Islet precursor cell (in vitro differentiated cells): ENCODE data around the gene TMEM247.
"Not testable (repeated sequence)": the region's sequence is repeated elsewhere in the genome, so short reads cannot be mapped to it uniquely, and the experiment has no call there.

Experiments
- DNase-seq: peaks from one replicate; pipeline ENCODE4 v3.0.0-alpha.2; 2018

Gene TMEM247

DNA sequence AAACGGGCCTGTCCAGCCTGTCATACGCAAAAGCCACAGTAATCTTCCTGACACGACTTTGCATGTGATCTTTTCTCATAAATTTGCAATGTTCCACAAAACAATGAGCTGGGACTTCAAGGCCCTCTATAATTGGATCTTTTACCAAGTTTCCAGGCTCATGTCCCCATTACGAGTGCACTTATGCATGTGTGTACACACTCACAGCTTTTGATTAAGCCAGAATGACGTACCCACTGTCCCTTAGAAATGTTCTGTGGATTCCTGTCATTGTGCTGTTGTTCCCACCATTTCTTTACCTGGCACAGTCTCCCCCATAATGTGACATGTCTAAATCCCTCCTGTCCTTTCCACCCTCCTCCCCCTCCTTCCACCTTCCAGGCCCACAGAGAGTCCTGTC is 19.7 kb upstream of the TMEM247 start:
- no peak for DNase-seq

DNA sequence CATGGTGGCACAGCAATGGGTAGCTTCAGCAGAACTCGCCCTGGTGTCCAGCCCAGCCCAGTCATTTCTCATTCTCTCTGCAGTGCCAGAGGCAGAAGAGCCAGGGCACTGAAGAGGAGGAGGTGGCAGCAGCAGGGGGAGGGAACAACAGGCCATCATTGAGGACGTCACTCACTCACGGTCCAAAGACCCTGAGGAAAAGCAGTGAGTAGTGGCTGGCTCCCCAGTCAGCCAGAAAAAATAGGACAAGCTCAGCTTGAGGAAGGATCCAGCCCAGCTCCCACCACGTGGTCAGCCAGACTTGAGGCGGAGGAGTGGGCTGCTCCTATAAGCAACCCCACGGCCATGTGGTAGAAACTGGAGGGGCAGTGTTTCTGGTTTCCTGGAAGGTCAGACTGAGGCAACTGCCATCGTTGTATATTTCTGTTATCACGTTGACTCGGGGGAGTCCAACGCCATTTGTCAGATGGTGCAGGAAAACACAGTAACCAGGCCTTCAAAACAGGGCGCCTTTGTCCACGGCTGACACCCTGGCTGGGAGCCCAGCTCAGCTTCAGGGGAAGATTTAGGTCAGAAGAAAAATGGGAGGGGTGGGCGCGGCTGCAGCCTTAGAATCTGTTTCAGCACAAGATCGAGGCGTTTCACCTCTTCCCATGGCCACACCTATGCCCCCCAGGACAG is 19.0 kb upstream of the TMEM247 start:
- peak; percentile 45 for DNase-seq

DNA sequence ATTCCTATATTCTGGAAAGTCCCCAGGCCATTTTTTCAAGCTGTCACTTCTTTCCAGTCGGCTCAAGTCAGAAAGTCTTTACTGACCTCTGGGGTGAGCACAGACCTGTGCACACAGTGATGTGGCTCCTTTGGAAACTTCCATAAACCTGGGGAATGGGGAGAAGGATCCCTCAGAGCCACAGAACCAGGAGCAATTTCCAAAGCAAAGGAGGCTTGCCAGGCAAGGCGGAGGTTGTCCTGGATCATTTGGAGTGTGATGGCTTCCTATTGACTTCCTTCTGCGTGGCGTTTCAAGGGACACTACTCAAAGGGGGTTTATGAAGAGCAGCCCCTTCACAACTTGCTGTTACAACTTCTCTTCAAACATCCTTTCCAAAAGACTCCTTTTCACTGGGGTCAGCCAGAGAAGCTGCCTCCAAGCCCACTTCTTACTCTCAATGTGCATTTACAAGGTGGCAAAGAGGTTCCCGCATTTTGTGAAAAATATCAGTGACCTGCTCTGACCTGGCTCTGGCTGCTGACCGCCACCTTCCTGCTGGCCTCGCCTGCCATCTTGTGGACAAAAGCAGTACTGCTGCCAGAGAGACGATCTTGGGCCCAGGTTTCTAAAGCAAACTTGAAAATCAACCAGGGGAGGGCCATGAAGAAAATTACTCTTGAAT is 18.2 kb upstream of the TMEM247 start:
- DNase-seq = peak; percentile 81

DNA sequence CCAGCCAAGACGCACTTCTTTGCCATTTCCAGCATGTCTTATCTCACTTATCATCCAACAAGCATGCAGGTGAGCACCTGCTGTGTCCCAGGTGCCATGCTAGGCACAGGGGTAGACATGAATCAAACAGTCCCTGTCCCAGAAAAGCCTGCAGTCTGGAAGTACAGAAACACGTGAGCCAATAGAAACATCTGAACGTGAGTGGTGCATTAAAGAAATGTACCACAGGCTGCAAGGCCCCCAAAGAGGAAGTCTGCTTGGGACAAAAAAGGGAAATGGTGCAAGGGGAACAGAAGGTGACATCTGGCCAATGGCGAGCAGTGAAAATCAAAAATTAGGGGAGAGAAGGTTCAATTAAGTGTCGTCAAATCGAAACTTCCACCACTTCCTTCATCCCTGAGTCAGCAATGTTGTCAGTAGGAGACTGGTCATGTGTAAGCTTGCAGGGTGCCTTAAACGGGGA is 17.6 kb upstream of the TMEM247 start:
- no peak for DNase-seq

DNA sequence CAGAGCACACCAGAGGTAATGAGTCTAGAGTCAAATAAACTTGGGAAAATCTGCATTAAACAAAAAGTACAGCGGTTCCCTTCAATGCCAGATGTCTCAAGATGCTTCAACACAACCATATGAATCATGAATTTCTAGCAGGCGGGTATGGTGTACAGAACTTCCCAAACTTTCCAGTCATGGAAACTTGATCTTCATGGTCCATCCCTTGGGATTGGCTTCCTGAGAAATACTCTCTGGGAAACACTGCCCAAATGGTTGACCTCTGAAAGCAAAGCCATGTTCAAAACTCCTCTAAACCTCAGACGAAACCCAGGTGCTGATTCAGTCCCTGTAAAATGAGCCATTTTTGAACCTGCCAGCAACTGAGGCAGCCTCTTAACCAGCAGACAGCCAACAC is 16.4 kb upstream of the TMEM247 start:
- no peak for DNase-seq

DNA sequence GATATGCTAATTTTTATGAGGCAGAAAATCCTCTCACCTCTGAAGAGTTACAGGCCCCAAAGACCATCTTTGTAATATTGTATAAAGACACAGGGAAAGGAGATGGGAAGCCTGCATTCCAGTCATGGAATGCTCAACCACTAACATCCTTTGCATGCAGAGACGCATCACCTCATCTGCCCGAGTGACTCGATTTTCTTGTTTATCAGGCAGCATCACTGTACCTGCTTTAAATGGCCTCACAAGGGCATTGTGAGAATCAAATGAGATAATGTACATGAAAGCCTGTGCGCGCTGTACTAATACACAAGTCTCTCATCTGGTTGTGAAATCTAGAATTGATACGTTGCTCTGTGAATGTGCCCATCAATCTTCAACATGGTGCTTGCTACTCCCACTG is 10.2 kb upstream of the TMEM247 start:
- peak; percentile 69 for DNase-seq

DNA sequence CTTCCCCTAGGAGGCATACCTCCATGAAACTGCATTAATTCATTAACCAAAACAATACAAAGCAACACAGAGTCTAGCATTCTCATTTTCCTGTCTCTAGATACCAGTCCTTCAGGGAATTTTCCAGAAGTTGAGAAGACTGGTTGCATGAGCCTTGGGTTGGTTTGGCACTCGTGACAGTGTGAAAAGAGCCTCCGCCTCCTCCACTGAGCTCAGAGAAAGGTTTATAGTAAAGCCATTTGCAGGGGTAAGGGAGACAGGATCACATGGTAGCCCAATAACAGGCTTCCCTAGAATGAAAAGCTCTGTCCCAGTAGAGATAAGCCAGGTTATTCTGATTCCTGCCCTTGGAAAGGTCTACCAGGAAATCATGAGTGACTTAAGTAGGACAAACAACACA is 9.7 kb upstream of the TMEM247 start:
- peak; percentile 23 for DNase-seq

DNA sequence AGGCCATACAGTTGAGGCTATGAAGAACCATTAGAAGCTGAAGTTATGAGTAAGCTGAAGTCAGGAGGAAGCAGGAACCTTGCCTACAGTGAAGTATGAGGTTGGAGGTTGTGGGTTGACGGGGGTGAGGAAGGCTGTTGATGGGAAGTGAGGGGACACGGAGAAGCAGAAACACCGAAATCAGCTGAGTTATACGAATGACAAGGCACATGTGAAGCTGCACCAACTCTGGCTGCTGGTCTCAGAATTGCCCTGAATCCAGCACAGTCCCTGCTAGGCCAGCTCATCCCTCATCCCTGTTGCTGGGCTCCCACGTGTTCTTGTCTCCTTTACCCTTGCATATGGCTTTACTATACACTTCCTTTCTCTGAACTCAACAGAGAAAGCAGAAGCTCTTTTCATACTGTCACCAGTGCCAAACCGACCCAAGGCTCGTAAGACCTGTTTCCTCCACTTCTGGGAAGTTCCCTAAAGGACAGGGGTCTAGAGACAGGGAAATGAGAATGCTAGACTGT is 9.2 kb upstream of the TMEM247 start:
- DNase-seq = peak; percentile 31

DNA sequence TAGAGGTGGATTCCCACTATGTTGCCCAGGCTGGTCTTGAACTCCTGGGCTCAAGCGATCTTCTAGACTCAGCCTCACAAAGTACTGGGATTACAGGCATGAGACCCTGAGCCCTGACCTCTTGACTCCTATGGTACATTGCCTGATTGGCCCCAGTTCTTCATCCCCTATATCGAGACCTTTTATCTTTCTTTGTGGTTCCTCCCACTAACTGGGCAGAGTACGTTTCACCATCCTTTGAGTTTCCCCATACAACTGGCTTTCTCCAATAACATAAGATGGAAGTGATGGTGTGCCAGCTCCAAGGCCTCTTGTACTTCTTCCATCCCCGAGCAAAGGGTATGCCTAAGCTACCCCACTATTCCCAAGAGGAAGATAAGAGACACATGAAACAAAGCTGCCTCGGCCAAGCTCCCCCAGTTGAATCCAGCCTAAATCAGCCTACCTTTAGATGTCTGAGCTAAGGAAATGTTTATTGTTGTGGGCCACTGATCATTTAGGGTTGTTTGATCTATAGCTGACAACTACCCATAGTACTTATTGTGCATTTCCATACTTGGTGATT is 8.3 kb upstream of the TMEM247 start:
- peak; percentile 22 for DNase-seq

DNA sequence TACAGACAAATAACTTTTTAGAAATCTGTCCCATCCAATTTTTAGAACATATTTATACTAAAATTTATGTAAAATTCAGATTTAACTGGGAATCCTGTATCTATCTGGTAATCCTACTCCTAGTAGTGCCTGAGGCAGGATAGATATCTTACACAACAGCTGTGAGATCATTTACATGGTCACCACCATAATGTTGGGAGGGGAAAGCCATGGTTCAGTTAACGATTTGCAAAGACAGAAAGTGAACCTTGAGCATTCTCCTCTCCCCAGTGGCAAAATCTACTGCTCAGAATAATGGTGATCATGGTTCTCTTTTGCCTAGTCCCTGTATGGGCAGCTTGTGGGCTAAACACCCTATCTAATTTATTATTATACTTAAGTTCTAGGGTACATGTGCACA is 7.7 kb upstream of the TMEM247 start:
- DNase-seq = no peak

DNA sequence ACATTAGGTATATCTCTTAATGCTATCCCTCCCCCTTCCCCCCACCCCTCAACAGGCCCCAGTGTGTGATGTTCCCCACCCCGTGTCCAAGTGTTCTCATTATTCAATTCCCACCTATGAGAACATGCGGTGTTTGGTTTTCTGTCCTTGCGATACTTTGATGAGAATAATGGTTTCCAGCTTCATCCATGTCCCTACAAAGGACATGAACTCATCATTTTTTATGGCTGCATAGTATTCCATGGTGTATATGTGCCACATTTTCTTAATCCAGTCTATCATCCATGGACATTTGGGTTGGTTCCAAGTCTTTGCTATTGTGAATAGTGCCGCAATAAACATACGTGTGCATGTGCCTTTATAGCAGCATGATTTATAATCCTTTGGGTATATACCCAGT is 7.2 kb upstream of the TMEM247 start:
- DNase-seq = not testable (repeated sequence)

DNA sequence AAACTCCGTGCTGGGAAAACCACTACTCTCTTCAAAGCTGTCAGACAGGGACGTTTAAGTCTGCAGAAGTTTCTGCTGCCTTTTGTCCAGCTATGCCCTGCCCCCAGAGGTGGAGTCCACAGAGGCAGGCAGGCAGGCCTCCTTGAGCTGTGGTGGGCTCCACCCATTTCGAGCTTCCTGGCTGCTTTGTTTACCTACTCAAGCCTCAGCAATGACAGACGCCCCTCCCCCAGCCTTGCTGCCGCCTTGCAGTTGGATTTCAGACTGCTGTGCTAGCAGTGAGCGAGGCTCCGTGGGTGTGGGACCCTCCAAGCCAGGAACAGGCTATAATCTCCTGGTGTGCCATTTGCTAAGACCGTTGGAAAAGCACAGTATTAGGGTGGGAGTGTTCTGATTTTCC is 1.9 kb upstream of the TMEM247 start:
- DNase-seq = not testable (repeated sequence)

DNA sequence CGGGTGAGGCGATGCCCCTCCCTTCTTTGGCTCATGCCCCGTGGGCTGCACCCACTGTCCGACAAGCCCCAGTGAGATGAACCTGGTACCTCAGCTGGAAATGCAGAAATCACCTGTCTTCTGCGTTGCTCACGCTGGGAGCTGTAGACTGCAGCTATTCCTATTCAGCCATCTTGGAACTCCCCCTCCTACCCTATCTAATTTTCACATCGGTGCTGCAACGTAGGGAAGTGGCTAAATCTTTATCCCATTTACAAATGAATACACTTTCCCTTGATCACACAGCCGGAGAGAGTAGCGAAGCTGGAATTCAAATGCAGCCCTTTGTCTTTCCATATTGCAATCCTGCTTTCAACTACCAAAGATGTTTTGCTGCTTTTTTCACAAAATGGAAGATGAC is 1.4 kb upstream of the TMEM247 start:
- DNase-seq = no peak

DNA sequence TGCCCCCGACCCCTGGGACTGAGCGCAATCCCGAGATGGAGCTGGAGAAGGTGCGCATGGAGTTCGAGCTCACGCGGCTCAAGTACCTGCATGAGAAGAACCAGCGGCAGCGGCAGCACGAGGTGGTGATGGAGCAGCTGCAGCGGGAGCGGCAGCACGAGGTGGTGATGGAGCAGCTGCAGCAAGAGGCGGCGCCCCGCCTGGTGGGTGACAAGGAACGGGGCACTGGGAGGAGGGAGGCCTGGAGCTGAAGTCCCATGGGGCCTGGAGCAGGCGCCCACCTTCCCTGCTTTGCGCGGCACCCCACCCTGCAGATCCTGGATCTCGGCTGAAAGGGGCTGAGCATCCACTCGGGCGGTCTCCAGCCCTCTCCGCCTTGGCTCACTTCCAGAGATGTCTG is 1.2 kb downstream of the TMEM247 start:
- no peak for DNase-seq

DNA sequence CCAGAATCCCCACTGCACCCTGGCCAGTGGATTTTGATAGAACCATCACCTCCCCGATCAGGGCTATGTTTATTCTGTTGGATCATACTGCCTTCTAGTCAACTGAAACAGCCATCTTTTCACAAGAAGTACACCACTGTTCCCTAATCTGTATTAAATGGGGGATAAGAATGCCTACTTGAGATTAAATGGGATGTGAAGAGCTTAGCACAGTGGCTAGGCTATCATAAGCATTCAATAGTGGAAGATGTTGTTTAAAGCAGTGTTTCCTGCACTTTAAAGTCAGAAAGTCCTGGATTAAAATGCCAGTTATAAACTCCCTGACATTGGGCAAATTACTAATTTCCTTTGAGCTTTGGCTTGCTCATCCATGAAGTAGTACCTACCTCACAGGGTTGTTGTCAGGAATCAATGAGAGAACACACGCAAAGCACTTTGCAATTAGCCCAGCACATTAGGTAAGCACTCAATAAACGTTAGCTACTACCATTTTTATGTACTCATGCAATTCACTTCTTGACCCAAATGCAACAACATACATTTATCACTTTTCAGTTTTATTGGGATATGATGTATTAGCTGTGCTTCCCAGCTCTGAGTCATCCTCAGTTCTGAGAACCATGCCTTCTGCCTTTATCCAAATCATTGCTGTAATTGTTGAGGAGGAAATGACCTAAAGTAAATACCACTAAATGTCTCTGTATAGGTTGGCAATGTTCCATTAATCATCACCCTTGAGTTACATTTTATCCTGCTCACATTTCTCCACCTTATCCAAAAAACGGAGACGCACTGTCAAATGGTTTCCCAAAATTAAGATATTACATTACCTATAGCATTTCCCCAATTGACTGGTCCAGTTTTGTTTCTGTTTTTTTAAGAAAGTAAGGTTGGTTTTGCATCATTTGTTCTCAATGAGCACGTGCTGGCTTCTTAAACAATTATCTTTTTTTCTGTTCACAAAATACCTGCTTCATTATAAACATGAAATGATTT is 2.1 kb downstream of the TMEM247 start:
- no peak for DNase-seq

DNA sequence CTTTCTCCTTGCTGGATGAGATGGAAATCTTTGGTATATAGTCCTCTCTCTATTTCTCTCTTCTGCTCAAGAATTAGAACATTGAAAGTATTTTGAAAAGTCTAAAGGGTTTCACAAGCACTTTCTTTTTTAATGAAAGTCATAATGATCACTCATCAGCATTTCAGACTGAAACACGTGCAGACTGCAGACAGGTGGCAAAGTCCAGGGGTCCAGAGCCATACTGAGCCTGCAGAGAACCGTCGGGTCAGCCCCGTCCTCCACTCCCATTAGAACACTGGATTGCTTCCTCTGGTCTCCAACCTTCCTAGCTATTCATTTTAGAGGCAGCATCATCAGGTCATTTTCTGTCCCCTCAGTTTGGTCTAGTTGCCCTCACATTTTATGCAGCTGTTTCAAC is 3.1 kb downstream of the TMEM247 start:
- DNase-seq = no peak

DNA sequence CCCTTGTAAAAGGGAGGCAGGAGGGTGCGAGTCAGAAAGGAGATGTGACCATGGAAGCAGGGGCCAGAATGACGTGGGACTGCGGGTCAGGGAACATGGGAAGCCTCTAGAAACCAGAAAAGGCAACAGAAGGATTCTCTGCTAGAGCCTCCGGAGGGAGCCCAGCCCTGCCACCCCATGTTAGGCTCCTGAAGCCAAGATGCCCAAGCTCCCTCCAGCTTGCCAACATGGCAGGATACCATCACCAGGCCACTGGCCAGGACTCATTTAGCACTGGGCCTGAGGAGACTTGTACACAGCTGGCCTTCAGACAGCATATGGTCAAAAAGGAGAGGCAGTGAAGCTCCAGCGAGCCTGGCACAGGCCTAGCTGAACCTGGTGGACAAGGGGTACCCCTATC is 5.6 kb downstream of the TMEM247 start:
- DNase-seq = no peak

DNA sequence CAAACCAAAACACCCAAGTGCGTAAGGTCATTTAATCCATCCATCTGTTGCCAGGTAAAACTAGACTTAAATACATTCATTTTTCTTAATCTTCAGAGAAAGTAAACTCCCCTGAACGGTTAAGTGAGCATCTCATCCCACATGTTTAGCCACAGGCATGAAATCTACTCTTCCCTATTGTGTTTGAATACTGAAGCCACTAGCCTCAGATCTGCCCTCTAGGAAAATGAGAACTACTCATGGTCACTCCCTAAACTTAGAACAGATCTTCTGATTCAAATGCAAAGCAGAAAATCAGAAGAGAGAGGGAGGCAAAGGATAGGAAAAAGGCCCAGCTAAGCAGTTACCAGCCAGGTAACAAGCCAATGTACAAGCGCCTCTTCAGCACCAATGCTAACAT is 7.1 kb downstream of the TMEM247 start:
- DNase-seq = no peak

DNA sequence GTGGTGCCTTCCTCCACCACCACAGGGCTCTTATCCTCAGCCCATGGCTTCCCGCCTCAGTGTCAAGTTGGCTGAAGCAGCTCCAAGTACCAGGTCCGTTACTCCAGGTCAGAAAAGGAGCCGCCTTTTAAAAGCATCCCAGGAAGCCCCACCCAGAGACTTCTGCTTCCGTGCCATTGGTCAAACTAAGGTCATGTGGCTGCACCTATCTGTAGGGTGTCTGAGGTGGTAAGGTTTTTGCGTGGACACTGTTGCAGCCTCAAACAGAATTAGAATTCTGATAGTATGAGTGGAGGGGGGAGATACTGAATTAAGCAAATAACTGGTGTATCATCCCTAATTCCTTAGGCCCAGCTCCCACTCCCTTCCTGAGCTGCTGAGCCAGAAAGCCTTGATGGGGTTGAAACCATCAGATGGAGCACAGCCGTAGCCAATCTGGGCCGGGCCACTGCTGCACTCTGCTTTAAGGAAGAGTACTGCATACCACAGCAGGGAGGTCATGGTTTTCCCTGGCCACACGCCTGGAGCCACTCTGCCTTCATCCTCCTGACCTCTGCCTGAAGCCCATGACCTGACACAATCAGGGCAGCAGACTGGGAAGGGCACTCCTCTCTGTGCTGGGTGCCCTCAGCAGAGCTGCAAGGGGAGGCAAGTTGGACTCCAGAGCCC is 8.4 kb downstream of the TMEM247 start:
- DNase-seq = peak; percentile 90

DNA sequence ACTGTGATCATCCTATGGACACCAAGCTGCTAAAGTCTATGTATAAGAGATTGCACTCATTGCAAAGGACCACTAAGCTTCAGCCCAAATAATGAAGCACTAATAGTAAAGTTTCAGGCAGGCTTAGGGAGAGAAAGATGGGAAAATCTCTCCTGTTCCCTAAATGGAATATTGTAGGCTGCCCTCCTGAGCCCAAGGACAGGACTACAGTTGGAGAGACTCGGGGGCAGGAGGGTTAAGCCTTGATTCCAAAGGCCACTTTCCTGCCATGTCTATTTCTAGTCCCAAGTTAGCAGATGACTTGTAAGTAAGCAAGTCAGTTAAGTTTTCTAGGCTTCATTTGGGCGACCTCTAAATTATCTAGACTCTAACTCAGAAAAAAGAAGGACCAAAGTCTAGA is 9.0 kb downstream of the TMEM247 start:
- DNase-seq = no peak

DNA sequence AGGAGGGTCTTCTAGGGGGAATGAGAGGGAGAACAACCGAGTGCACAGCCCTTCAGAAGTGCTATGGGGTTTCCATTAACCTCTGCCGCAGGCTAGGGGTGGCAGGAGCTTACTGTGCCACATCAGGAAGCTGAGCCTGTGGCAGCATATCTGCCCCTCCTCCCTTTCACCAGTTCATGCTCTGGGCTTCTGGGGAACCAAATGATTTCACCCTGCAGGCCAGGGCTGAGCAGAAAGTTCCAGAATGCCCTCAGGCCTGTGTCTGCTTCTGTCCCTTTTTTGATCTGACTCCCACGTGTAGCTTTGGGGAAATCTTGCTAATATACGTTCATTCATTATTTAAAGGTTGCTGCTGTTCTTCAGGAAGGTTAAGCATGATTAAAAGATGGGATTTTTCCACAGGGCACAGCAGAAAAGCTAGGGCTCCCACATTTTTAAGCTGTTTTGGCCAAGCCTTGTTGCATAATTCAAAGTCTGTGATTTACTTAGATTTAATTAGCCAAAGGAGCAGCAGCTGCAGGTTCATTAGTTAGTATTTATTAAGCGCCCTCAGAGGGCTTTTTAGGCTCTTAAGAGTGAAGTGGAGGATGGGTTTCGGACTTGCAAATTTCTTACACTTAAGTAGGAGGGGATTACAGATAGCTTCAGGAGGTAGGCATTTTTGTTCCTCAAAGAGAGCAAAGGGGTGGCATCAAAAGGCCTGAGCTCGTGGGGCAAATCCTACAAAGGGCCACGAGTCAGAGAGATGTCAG is 10.2 kb downstream of the TMEM247 start:
- DNase-seq = no peak
